Karpas-422 (cell line): ENCODE data around the gene RFTN1. TPM values are rescaled to one million over a fixed set of nuclear protein-coding genes. Genes with fewer than 3 reads are reported as not detected.
A peak's percentile ranks its signal among the peaks of the same experiment; 100 is the strongest.

Source experiments
- DNase-seq: peaks from one replicate; pipeline ENCODE4 v3.0.0-alpha.2; 2015
- H2AFZ ChIP-seq: fragments of 200-600 bp; sonication (generic); 2 replicates; pipeline ENCODE4 v1.6.1; 2014; ENCODE audit warnings: antibody characterized with exemption, low read length, mixed read lengths
- H3K27ac ChIP-seq: fragments of 200-600 bp; sonication (generic); 2 replicates; pipeline ENCODE4 v1.5.1; 2014; ENCODE audit warnings: mild to moderate bottlenecking, low read length, moderate library complexity
- H3K27me3 ChIP-seq: fragments of 200-600 bp; sonication (generic); 2 replicates; pipeline ENCODE4 v1.6.1; 2014; ENCODE audit warnings: low read length, mixed read lengths
- H3K36me3 ChIP-seq: fragments of 200-600 bp; sonication (generic); 2 replicates; pipeline ENCODE4 v1.6.1; 2014; ENCODE audit warnings: low read length, mixed read lengths; ENCODE audit not compliant: insufficient read depth
- H3K4me1 ChIP-seq: fragments of 200-600 bp; sonication (generic); 2 replicates; pipeline ENCODE4 v1.6.1; 2014; ENCODE audit warnings: mild to moderate bottlenecking, low read length, mixed read lengths
- H3K4me2 ChIP-seq: fragments of 200-600 bp; sonication (generic); 2 replicates; pipeline ENCODE4 v1.6.1; 2014; ENCODE audit warnings: low read length, low read depth, mild to moderate bottlenecking; ENCODE audit not compliant: poor library complexity, severe bottlenecking
- H3K4me3 ChIP-seq: fragments of 200-600 bp; sonication (generic); 2 replicates; pipeline ENCODE4 v1.5.1; 2014; ENCODE audit warnings: mild to moderate bottlenecking, antibody characterized with exemption, low read length, mixed read lengths
- H3K79me2 ChIP-seq: fragments of 200-600 bp; sonication (generic); 2 replicates; pipeline ENCODE4 v1.6.1; 2014; ENCODE audit warnings: mild to moderate bottlenecking, low read length, mixed read lengths
- H3K9ac ChIP-seq: fragments of 200-600 bp; sonication (generic); 2 replicates; pipeline ENCODE4 v1.6.0; 2014; ENCODE audit warnings: low read length
- H3K9me2 ChIP-seq: fragments of 200-600 bp; sonication (generic), shearing (Covaris generic); replicated peaks from 2 replicates; pipeline ENCODE4 v1.6.0; 2014; ENCODE audit warnings: mild to moderate bottlenecking, low read length, moderate library complexity; ENCODE audit not compliant: insufficient read depth
- H3K9me3 ChIP-seq: fragments of 300-700, 200-600 bp; sonication (generic); 2 replicates; pipeline ENCODE4 v1.6.1; 2014; ENCODE audit warnings: low read length, mixed read lengths
- H4K20me1 ChIP-seq: fragments of 200-600 bp; sonication (generic); 2 replicates; pipeline ENCODE4 v1.6.1; 2014; ENCODE audit warnings: mild to moderate bottlenecking, antibody characterized with exemption, low read length, low read depth; ENCODE audit not compliant: insufficient read depth
- total RNA-seq: library from RNA; depleted of rRNA; stranded (reverse); fragments of >200 nt; shearing (Covaris generic); gene quantifications from 2 replicates; pipeline ENCODE4 v1.2.3, GENCODE V29; 2014; ENCODE audit warnings: low replicate concordance; rRNA removed

Gene RFTN1, protein sequence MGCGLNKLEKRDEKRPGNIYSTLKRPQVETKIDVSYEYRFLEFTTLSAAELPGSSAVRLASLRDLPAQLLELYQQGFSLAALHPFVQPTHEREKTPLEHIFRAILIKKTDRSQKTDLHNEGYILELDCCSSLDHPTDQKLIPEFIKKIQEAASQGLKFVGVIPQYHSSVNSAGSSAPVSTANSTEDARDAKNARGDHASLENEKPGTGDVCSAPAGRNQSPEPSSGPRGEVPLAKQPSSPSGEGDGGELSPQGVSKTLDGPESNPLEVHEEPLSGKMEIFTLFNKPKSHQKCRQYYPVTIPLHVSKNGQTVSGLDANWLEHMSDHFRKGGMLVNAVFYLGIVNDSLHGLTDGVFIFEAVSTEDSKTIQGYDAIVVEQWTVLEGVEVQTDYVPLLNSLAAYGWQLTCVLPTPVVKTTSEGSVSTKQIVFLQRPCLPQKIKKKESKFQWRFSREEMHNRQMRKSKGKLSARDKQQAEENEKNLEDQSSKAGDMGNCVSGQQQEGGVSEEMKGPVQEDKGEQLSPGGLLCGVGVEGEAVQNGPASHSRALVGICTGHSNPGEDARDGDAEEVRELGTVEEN
- total RNA-seq, result 291 and 375 TPM in 2 replicates

DNA sequence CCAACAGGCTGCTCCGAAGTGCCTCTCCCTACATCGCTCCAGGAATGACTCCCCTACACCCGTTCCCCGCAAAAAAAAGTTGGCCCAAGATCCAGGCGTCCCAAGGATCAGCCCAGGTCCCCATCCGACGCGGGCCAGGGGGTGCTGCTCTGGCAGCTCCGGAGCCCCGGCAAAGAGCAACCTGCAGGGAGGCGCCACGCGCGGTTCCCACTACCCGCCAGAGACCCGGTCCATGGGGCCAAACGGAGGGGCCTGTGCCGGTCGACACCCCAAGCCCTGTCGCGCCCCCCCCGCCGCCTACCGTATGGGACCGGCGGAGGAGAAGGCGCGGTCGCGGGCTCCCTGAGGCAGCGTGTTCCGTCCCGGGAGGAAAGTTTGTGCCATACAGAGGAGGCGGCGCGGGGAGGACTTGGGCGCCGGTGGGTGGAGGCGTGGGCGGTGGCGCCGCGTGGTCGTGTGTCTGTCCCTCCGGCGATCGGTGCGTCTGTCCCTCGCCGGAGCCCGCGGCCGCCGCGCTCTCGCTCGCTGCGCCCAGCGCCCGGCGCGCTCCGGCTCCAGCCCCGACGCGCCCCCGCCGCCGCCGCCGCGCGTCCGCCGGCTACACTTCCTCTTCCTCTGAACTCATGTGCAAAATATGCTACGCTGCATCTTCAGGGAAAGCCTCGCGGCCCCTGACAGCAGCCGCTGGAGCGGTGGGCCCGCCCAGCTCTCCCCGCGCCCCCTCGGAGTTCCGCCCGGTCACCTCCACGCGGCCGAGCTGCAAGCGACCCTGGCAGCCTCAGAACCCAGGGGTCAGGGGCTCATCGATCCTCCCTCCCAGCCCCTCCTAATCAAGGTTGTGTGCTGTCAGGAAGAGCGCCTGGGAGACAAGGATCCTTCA lies at the start of gene RFTN1:
Gene RFTN1, minus strand, starts transcription at position 559 of the 880 bp plus-strand sequence. CDS start 19,830 bp downstream, outside the sequence.
- Histone ChIP-seq H3K36me3 (peaks cover 18% of the 10 kb centered on the region), H3K9ac (peak within 1 kb of the TSS; percentile 99), H3K4me2 (peak within 1 kb of the TSS; percentile 74), H3K4me3 (peak within 1 kb of the TSS; percentile 93), H2AFZ (0 out of 2 replicates have a peak within 1 kb of the TSS, but pooled peaks have one; percentile 45), H3K4me1 (peaks cover 77% of the 10 kb centered on the region), H3K27ac (peak within 1 kb of the TSS; percentile 99), H4K20me1 (peaks cover 10% of the 10 kb centered on the region), H3K9me2 (no peaks in the 10 kb centered on the region), H3K9me3 (no peaks in the 10 kb centered on the region), H3K79me2 (peaks cover 49% of the 10 kb centered on the region), H3K27me3 (no peaks in the 10 kb centered on the region)
- peak; percentile 93 for DNase-seq

DNA sequence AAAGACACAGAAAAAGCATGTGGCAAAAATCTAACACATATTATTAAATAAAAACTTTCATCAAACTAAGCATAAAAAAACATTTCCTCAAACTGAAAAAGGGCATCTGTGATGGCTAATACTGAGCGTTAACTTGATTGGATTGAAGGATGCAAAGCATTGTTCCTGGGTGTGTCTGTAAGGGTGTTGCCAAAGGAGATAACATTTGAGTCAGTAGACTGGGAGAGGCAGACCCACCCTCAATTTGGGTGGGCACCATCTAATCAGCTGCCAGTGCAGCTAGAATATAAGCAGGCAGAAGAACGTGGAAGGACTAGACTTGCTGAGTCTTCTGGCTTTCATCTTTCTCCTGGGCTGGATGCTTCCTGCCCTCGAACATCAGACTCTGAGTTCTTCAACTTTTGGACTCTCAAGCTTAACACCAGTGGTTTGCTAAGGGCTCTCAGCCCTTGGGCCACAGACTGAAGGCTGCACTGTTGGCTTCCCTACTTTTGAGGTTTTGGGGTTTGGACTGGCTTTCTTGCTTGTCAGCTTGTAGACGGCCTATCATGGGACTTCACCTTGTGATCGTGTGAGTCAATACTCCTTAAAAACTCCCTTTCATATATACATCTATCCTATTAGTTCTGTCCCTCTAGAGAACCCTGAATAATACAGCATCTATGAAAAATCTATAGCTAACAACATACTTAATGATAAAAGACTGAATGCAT lies 46.3 kb upstream of the RFTN1 start:
- Histone ChIP-seq H3K4me3 (no peak overlapping the region), H3K36me3 (no peaks in the 10 kb centered on the region), H3K4me1 (no peaks in the 10 kb centered on the region), H3K9ac (no peak overlapping the region), H3K27ac (no peak overlapping the region), H3K4me2 (no peak overlapping the region), H4K20me1 (no peaks in the 10 kb centered on the region), H3K9me3 (no peaks in the 10 kb centered on the region), H3K27me3 (no peaks in the 10 kb centered on the region), H3K9me2 (no peaks in the 10 kb centered on the region), H3K79me2 (no peaks in the 10 kb centered on the region), H2AFZ (peak overlapping the region; percentile 2; the same call in 1 of the 2 replicates)
- DNase-seq, result no peak

DNA sequence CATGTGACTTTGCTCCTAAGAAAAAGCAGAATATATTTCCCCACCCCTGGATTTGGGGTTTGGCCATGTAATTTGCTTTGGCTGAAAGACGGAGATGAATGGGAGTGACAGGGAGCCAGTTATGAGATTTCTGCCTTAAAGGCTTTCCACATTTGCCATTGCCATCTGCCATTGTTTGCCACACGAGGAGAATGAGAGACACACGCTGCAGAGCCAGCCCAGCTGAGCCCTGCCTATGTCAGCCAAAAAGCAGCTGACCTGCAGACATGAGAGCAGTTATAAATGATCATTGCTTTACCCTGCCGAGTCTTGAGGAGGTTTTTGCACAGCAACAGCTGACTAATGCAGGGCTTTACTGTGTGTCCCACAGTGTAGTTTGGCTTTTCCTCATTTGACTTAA lies 40.6 kb upstream of the RFTN1 start:
- Histone ChIP-seq H3K27ac (no peak overlapping the region), H3K9ac (no peak overlapping the region)

DNA sequence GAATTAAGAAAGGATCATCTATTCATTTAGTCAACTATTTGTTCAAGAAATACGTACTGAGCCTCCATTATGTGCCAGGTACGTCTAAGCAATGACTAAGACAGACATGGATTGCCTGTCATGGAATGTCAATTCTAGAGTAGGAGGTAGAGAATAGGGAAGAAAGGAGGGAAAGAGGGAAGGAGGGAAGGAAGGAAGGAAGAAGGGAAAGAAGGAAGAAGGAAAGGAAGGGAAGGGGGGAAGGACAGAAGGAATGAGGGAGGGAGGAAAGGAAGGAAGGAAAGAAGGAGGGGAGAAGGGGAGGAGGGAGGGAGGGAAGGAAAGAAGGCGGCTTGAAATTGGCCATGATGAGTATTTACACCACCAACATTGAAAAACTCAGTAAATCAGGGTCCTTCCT lies 39.3 kb upstream of the RFTN1 start:
- H3K36me3 ChIP-seq, result no peaks in the 10 kb centered on the region
- no peak overlapping the region for H3K4me2 ChIP-seq
- peaks cover 14% of the 10 kb centered on the region for H3K4me1 ChIP-seq
- H3K27ac ChIP-seq, result no peak overlapping the region
- no peaks in the 10 kb centered on the region for H3K79me2 ChIP-seq
- H4K20me1 ChIP-seq, result no peaks in the 10 kb centered on the region
- DNase-seq, result no peak
- no peaks in the 10 kb centered on the region for H3K9me3 ChIP-seq
- no peak overlapping the region for H3K4me3 ChIP-seq
- no peak overlapping the region for H3K9ac ChIP-seq
- H2AFZ ChIP-seq, result no peak overlapping the region
- H3K9me2 ChIP-seq, result no peaks in the 10 kb centered on the region
- H3K27me3 ChIP-seq, result no peaks in the 10 kb centered on the region

More for the DNA sequence above, 40.6 kb upstream of the RFTN1 start:
- Histone ChIP-seq H3K36me3 (no peaks in the 10 kb centered on the region), H3K4me2 (no peak overlapping the region), H2AFZ (no peak overlapping the region), H3K4me3 (no peak overlapping the region), H3K79me2 (no peaks in the 10 kb centered on the region), H3K9me3 (no peaks in the 10 kb centered on the region), H3K27me3 (no peaks in the 10 kb centered on the region), H4K20me1 (no peaks in the 10 kb centered on the region), H3K9me2 (no peaks in the 10 kb centered on the region), H3K4me1 (peaks cover 14% of the 10 kb centered on the region)
- DNase-seq, result no peak

DNA sequence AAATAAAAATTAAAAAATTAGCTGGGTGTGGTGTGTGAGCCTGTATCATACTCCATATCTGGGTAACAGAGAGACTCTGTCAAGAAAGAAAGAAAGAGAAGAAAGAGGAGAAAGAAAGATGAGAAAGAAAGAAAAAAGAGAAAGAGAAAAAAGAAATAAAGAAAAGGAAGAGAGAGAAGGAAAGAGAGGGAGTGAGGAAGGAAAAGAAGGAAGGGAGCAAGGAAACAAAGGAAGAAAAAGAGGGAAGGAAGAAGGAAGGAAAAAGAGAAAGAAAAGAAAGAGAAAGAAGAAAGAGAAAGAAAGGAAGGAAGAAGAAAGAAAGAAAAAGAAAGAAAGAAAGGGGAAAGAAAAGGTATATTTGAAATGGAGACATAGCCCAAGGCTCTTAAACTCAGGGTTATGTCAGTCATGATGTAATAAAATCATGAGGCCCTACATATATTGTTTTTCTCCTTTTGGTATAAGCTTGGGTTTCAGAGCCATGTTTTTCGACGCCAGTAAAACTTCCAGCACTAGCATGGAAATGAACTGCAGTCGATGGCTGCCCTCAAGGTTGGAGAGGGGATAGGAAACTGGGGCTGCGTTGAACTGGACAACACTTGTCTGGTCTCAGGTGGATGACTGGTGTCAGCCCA lies 38.0 kb upstream of the RFTN1 start:
- no peaks in the 10 kb centered on the region for H3K9me2 ChIP-seq
- peak overlapping the region; percentile 55; the same call in 1 of the 2 replicates for H3K9ac ChIP-seq
- H3K79me2 ChIP-seq, result no peaks in the 10 kb centered on the region
- peak; percentile 29 for DNase-seq
- H3K9me3 ChIP-seq, result no peaks in the 10 kb centered on the region
- H3K27me3 ChIP-seq, result no peaks in the 10 kb centered on the region
- H3K27ac ChIP-seq, result no peak overlapping the region
- no peaks in the 10 kb centered on the region for H4K20me1 ChIP-seq
- no peak overlapping the region for H3K4me3 ChIP-seq
- peaks cover 14% of the 10 kb centered on the region for H3K4me1 ChIP-seq
- H3K4me2 ChIP-seq, result no peak overlapping the region
- no peaks in the 10 kb centered on the region for H3K36me3 ChIP-seq
- H2AFZ ChIP-seq, result peak overlapping the region; percentile 40; the same call in 1 of the 2 replicates

DNA sequence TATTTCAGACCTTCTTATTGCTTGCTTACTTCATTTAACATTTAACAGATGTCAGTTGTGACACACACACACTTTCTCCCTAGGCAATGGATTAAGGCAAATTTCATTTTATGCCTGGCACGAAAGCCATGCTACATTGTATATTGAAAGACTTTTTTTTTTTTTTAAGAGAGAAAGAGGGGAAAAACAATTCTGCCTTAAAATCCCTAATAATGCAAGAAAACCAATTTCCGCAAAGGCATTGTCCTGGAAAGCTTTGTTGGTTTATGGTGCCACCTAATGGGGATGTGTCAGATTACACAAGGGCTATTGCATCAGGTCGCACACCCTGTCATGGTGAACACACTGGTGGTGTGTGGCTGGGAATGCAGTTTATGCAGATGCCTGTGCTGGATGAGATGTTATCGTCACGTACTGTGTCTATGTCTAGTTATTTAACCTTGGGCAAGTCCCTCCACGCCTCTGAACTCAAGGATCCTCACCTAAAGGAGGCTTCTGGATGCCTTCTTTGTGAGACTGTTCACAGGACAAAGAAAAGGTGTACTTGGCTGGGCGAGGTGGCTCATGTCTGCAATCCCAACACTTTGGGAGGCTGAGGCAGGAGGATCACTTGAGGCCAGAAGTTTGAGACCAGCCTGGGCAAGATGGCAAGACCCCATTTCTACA lies 37.3 kb upstream of the RFTN1 start:
- no peaks in the 10 kb centered on the region for H3K36me3 ChIP-seq
- H3K9me3 ChIP-seq, result no peaks in the 10 kb centered on the region
- no peaks in the 10 kb centered on the region for H3K79me2 ChIP-seq
- H3K4me1 ChIP-seq, result peaks cover 14% of the 10 kb centered on the region
- H2AFZ ChIP-seq, result peak overlapping the region; percentile 40; the same call in 1 of the 2 replicates
- H3K27me3 ChIP-seq, result no peaks in the 10 kb centered on the region
- H3K9ac ChIP-seq, result peak overlapping the region; percentile 55
- no peak overlapping the region for H3K27ac ChIP-seq
- peak overlapping the region; percentile 11 for H3K4me2 ChIP-seq
- no peaks in the 10 kb centered on the region for H3K9me2 ChIP-seq
- no peak overlapping the region for H3K4me3 ChIP-seq
- DNase-seq, result peak; percentile 93
- H4K20me1 ChIP-seq, result no peaks in the 10 kb centered on the region

DNA sequence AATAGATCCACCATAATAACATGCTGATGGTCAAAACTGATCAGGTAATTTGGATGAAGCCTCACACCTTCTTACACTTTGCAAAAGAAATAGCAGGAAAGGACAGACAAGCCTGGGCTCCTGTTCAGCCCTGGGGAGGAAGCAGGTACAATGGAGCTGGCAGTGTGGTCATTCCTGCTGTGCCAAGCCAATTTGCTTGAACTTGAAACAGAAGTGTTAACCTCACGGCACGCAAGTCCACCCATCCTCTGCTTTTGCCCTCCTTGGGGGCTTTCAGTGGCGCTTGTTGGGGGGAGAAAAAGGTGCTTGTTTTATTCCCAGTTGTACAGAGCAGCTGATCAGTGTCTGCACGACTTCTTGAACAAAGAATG lies 36.8 kb upstream of the RFTN1 start:
- H3K9ac ChIP-seq, result no peak overlapping the region
- H2AFZ ChIP-seq, result no peak overlapping the region
- H3K27me3 ChIP-seq, result no peaks in the 10 kb centered on the region
- no peaks in the 10 kb centered on the region for H3K9me3 ChIP-seq
- peaks cover 14% of the 10 kb centered on the region for H3K4me1 ChIP-seq
- no peaks in the 10 kb centered on the region for H3K79me2 ChIP-seq
- DNase-seq, result no peak
- H3K36me3 ChIP-seq, result no peaks in the 10 kb centered on the region
- H4K20me1 ChIP-seq, result no peaks in the 10 kb centered on the region
- H3K4me2 ChIP-seq, result peak overlapping the region; percentile 11
- no peak overlapping the region for H3K27ac ChIP-seq
- no peaks in the 10 kb centered on the region for H3K9me2 ChIP-seq
- no peak overlapping the region for H3K4me3 ChIP-seq
